Activated CD4-positive, CD25-positive, alpha-beta regulatory T cell treated with anti-CD3 and anti-CD28 coated beads, Interleukin-2, amount 50 U/mL, for 72 hours (primary cell): Measurements from ENCODE around the gene RBP2.
"Not testable (repeated sequence)": the region's sequence is repeated elsewhere in the genome, so short reads cannot be mapped to it uniquely, and the experiment has no call there.

Experiments used
- DNase-seq: peaks from one replicate; pipeline ENCODE4 v3.0.0; 2021

Gene RBP2

GRCh38 chr3:139440639-139441556 lies 35.4 kb downstream of the RBP2 start:
- DNase-seq: no peak

GRCh38 chr3:139439278-139439677 lies 37.0 kb downstream of the RBP2 start:
- DNase-seq: no peak

- DNase-seq: no peak
Measured at GRCh38 chr3:139434764-139435307, 41.5 kb downstream of the RBP2 start.

- no peak for DNase-seq
Measured at GRCh38 chr3:139434228-139434627, 42.1 kb downstream of the RBP2 start.

- no peak for DNase-seq
Measured at GRCh38 chr3:139433089-139433488, 43.2 kb downstream of the RBP2 start.

DNA sequence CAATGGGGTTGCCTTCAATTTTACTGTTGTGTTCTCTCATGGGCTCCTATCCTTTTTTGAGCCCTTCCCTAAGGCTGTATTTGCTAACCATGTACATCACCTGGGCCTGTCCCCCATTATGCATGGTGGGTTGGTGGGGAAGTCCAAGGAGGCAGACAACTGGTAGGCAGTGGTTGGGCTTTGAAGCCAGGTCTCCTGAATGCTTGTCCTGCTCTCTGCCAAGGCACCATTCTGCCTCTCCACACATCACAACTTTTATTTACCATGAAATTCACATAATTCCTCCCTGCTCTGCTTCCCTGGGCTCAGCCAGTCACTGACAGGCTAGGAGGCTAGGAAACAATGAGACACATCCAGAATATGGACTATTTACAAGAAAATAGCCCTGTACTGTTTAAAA lies 45.8 kb downstream of the RBP2 start:
- no peak for DNase-seq

- no peak for DNase-seq
Measured at GRCh38 chr3:139427283-139428060, 48.8 kb downstream of the RBP2 start.

GRCh38 chr3:139425745-139426400 lies 50.4 kb downstream of the RBP2 start:
- no peak for DNase-seq

DNA sequence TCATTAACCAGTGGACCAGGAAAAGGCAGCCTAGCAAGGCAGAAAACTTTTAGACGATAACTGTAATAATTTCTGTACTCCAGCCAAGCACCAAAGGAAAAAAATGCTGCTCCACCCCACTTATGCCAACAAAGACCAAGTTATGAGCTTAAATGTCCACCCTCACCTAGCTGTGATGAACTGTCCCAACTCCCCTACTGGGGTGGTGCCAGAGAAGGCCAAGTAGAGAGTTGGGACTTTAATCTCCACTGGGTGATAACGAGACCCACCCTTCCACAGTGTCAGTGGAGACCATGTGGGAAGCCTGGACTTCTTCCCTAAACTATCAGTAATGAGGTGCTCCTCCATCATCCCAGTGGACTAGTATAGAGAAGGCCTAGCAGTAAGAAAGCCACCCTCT lies 53.1 kb downstream of the RBP2 start:
- no peak for DNase-seq

DNA sequence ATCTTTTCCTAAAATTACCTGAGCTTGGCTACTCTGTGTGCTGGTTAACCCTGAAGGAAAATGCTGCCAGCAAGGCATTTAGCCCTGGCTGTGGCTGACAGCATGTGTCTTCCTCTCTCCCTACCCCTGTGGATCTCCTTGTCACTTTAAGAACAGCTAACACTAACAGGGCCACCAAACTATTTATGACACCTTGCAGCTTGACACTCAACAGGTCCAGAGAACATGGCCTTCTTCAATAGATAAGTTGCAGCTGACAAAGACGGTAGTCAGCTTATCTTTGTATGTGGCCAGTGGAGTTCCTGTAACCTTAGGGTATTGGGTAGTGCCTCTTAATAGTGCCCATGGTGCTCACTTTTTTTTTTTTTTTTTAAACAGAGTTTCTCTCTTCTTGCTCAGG lies 54.9 kb downstream of the RBP2 start:
- no peak for DNase-seq

- no peak for DNase-seq
Measured at GRCh38 chr3:139421040-139421439, 55.3 kb downstream of the RBP2 start.

DNA sequence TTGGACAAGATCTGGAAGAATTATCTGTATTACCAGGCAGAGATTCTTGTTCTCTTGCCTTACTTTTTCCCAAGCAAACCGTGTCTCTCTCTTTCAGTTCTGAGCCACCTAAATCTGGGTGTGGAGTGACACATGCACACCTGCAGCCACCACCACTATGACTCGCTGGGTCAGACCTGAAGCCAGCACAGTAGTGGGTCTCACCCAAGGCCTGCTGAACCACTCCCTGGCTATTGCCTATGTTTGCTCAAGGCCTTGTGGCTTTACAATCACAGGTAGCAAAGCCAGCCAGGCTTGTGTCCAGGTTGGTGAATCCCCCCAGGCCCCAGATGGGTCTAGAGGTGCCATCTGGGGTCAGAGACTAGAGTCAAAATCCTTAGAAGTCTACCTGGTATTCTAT lies 58.2 kb downstream of the RBP2 start:
- DNase-seq: no peak

- no peak for DNase-seq
Measured at GRCh38 chr3:139416275-139416674, 60.0 kb downstream of the RBP2 start.

- DNase-seq: no peak
Measured at GRCh38 chr3:139414608-139415224, 61.6 kb downstream of the RBP2 start.

GRCh38 chr3:139412891-139413290 lies 63.4 kb downstream of the RBP2 start:
- not testable (repeated sequence) for DNase-seq
